Hypothalamus (tissue), 51 donors: ENCODE data around the gene TMEM63A.
"Not testable (repeated sequence)": the region's sequence is repeated elsewhere in the genome, so short reads cannot be mapped to it uniquely, and the experiment has no call there.

Experiments
- DNase-seq, 51 donors: peaks; one replicate each; lab custom pipeline; 2025; lab: John Stamatoyannopoulos, UW

Gene TMEM63A

GRCh38 chr1:225827076-225827475, 55.1 kb downstream of the TMEM63A start:
- no peak for DNase-seq

GRCh38 chr1:225825607-225826007, 56.6 kb downstream of the TMEM63A start:
- DNase-seq: no peak

GRCh38 chr1:225825078-225825477, 57.1 kb downstream of the TMEM63A start:
- no peak for DNase-seq

- no peak for DNase-seq
Observed at GRCh38 chr1:225824533-225824941, 57.6 kb downstream of the TMEM63A start.

- DNase-seq: no peak
Observed at GRCh38 chr1:225823811-225824261, 58.3 kb downstream of the TMEM63A start.

- no peak for DNase-seq
Observed at GRCh38 chr1:225822655-225823403, 59.4 kb downstream of the TMEM63A start.

- DNase-seq: no peak
Observed at GRCh38 chr1:225820522-225821120, 61.6 kb downstream of the TMEM63A start.

GRCh38 chr1:225819346-225820192, 62.6 kb downstream of the TMEM63A start:
- no peak for DNase-seq

- no peak for DNase-seq
Observed at GRCh38 chr1:225818229-225818628, 64.0 kb downstream of the TMEM63A start.

GRCh38 chr1:225817611-225818061, 64.5 kb downstream of the TMEM63A start:
- peak in 46 of 51 donors; percentile 16 to 91 (median 76) for DNase-seq

GRCh38 chr1:225816643-225817538, 65.3 kb downstream of the TMEM63A start:
- peak in 11 of 51 donors; percentile 26 to 73 (median 59) for DNase-seq

GRCh38 chr1:225815526-225816178, 66.5 kb downstream of the TMEM63A start:
- no peak for DNase-seq

GRCh38 chr1:225815090-225815489, 67.1 kb downstream of the TMEM63A start:
- DNase-seq: not testable (repeated sequence)

GRCh38 chr1:225814381-225814780, 67.8 kb downstream of the TMEM63A start:
- DNase-seq: no peak

GRCh38 chr1:225813214-225813964, 68.8 kb downstream of the TMEM63A start:
- DNase-seq: peak in 1 of 51 donors; percentile 26

- no peak for DNase-seq
Observed at GRCh38 chr1:225812488-225813213, 69.5 kb downstream of the TMEM63A start.

- peak in 5 of 51 donors; percentile 14 to 29 (median 21) for DNase-seq
Observed at GRCh38 chr1:225811622-225812487, 70.3 kb downstream of the TMEM63A start.
